CD4-positive, alpha-beta T cell treated with Interleukin-17A for 4 hours (primary cell): ENCODE results near the gene EHBP1.
"Not testable (repeated sequence)": the region's sequence is repeated elsewhere in the genome, so short reads cannot be mapped to it uniquely, and the experiment has no call there.

Experiments
- DNase-seq: peaks from one replicate; pipeline ENCODE4 v3.0.0-alpha.2; 2020; ENCODE audit warnings: mixed read lengths

The EHBP1 gene

GRCh38 chr2:62968668-62969067, 263.2 kb downstream of the EHBP1 start:
- no peak for DNase-seq

GRCh38 chr2:62971936-62972335, 266.4 kb downstream of the EHBP1 start:
- no peak for DNase-seq

- no peak for DNase-seq
Observed at GRCh38 chr2:62972601-62973000, 267.1 kb downstream of the EHBP1 start.

- no peak for DNase-seq
Observed at GRCh38 chr2:62974999-62975398, 269.5 kb downstream of the EHBP1 start.

- no peak for DNase-seq
Observed at GRCh38 chr2:62991605-62992004, 286.1 kb downstream of the EHBP1 start.

GRCh38 chr2:62992561-62992960, 287.0 kb downstream of the EHBP1 start:
- no peak for DNase-seq

- no peak for DNase-seq
Observed at GRCh38 chr2:62994206-62994605, 288.7 kb downstream of the EHBP1 start.

GRCh38 chr2:62996534-62997186, 291.1 kb downstream of the EHBP1 start:
- DNase-seq, result no peak

GRCh38 chr2:62998949-62999348, 293.4 kb downstream of the EHBP1 start:
- no peak for DNase-seq

- no peak for DNase-seq
Observed at GRCh38 chr2:62999905-63000304, 294.4 kb downstream of the EHBP1 start.

- DNase-seq, result no peak
Observed at GRCh38 chr2:63000801-63001200, 295.3 kb downstream of the EHBP1 start.

- DNase-seq, result no peak
Observed at GRCh38 chr2:63001576-63001975, 296.1 kb downstream of the EHBP1 start.

GRCh38 chr2:63003351-63003750, 297.8 kb downstream of the EHBP1 start:
- DNase-seq, result no peak

GRCh38 chr2:63007813-63008458, 302.4 kb downstream of the EHBP1 start:
- DNase-seq, result no peak

GRCh38 chr2:63008838-63009237, 303.3 kb downstream of the EHBP1 start:
- no peak for DNase-seq

GRCh38 chr2:63009490-63009889, 304.0 kb downstream of the EHBP1 start:
- no peak for DNase-seq

- DNase-seq, result no peak
Observed at GRCh38 chr2:63012541-63012940, 307.0 kb downstream of the EHBP1 start.

GRCh38 chr2:63013438-63013837, 307.9 kb downstream of the EHBP1 start:
- DNase-seq, result no peak

GRCh38 chr2:63015389-63015788, 309.9 kb downstream of the EHBP1 start:
- no peak for DNase-seq

GRCh38 chr2:63018439-63018838, 312.9 kb downstream of the EHBP1 start:
- DNase-seq, result no peak

- not testable (repeated sequence) for DNase-seq
Observed at GRCh38 chr2:63019686-63020085, 314.2 kb downstream of the EHBP1 start.

GRCh38 chr2:63023444-63023843, 317.9 kb downstream of the EHBP1 start:
- no peak for DNase-seq

GRCh38 chr2:63027220-63027619, 321.7 kb downstream of the EHBP1 start:
- DNase-seq, result no peak

- DNase-seq, result no peak
Observed at GRCh38 chr2:63029058-63029457, 323.5 kb downstream of the EHBP1 start.

- no peak for DNase-seq
Observed at GRCh38 chr2:63034526-63034925, 329.0 kb downstream of the EHBP1 start.
